SK-N-SH treated with all-trans-retinoic acid at 6 μM for 48 hours (cell line): Measurements from ENCODE around the gene SULT6B1.

Source experiments
- ATAC-seq: fragments of 200-7000 bp; cut with Tn5 transposase; 3 replicates; pipeline ENCODE4 v1.9.1; 2020; ENCODE audit warnings: mild to moderate bottlenecking, moderate library complexity
- ARNTL ChIP-seq: fragments of 450-650 bp; formaldehyde crosslinking; IDR thresholded peaks from 2 replicates; pipeline ENCODE4 v1.5.0; 2020; ENCODE audit warnings: low read depth, mild to moderate bottlenecking, moderate library complexity, borderline replicate concordance
- BACH2 ChIP-seq: fragments of 250-450 bp; sonication (Bioruptor Pico); IDR thresholded peaks from 2 replicates; pipeline ENCODE4 v1.9.0; 2021; ENCODE audit warnings: mild to moderate bottlenecking, borderline replicate concordance
- CSDC2 ChIP-seq: fragments of 250-450 bp; sonication (Bioruptor Pico); IDR thresholded peaks from 2 replicates; pipeline ENCODE4 v1.5.0; 2020; ENCODE audit warnings: mild to moderate bottlenecking, moderate library complexity
- CSRNP3 ChIP-seq: fragments of 250-450 bp; sonication (Bioruptor Pico); IDR thresholded peaks from 2 replicates; pipeline ENCODE4 v1.5.1; 2021; ENCODE audit warnings: mild to moderate bottlenecking, moderate library complexity
- ESRRG ChIP-seq: fragments of 250-450 bp; sonication (Bioruptor Pico); IDR thresholded peaks from 2 replicates; pipeline ENCODE4 v1.6.1; 2021; ENCODE audit warnings: mild to moderate bottlenecking
- GLIS3 ChIP-seq: fragments of 250-450 bp; sonication (Bioruptor Pico); IDR thresholded peaks from 2 replicates; pipeline ENCODE4 v1.5.0; 2020; ENCODE audit warnings: mild to moderate bottlenecking, moderate library complexity
- ISL1 ChIP-seq: fragments of 250-450 bp; sonication (Bioruptor Pico); IDR thresholded peaks from 2 replicates; pipeline ENCODE4 v2.1.2; 2022; ENCODE audit warnings: mild to moderate bottlenecking, moderate library complexity
- OSR1 ChIP-seq: fragments of 250-450 bp; sonication (Bioruptor Pico); IDR thresholded peaks from 2 replicates; pipeline ENCODE4 v1.8.0; 2022; ENCODE audit warnings: moderate library complexity, mild to moderate bottlenecking, inconsistent platforms
- PPARA ChIP-seq: fragments of 250-450 bp; sonication (Bioruptor Pico); IDR thresholded peaks from 2 replicates; pipeline ENCODE4 v1.5.0; 2020; ENCODE audit warnings: mild to moderate bottlenecking, borderline replicate concordance
- RARB ChIP-seq: fragments of 250-450 bp; sonication (Bioruptor Pico); IDR thresholded peaks from 2 replicates; pipeline ENCODE4 v1.8.0; 2021; ENCODE audit warnings: mild to moderate bottlenecking, moderate library complexity
- SNAI2 ChIP-seq: fragments of 250-450 bp; sonication (Bioruptor Pico); IDR thresholded peaks from 2 replicates; pipeline ENCODE4 v1.5.0; 2020; ENCODE audit warnings: mild to moderate bottlenecking, moderate library complexity
- TCF4 ChIP-seq: fragments of 250-450 bp; sonication (Bioruptor Pico); IDR thresholded peaks from 2 replicates; pipeline ENCODE4 v1.8.0; 2021; ENCODE audit warnings: mild to moderate bottlenecking, moderate library complexity, borderline replicate concordance
- TOX ChIP-seq: fragments of 250-450 bp; sonication (Bioruptor Pico); IDR thresholded peaks from 2 replicates; pipeline ENCODE4 v1.8.0; 2021; ENCODE audit warnings: mild to moderate bottlenecking, moderate library complexity, borderline replicate concordance
- ZC3H10 ChIP-seq: fragments of 250-450 bp; sonication (Bioruptor Pico); IDR thresholded peaks from 2 replicates; pipeline ENCODE4 v1.5.1; 2021; ENCODE audit warnings: mild to moderate bottlenecking, moderate library complexity
- ZFP3 ChIP-seq: fragments of 250-450 bp; sonication (Bioruptor Pico); IDR thresholded peaks from 2 replicates; pipeline ENCODE4 v1.5.0; 2020; ENCODE audit warnings: mild to moderate bottlenecking, moderate library complexity
- ZFP30 ChIP-seq: fragments of 450-650 bp; formaldehyde crosslinking; IDR thresholded peaks from 2 replicates; pipeline ENCODE4 v1.5.0; 2022; ENCODE audit warnings: mild to moderate bottlenecking, moderate library complexity
- ZNF565 ChIP-seq: fragments of 450-650 bp; formaldehyde crosslinking; conservative IDR thresholded peaks from 2 replicates; pipeline ENCODE4 v1.5.0; 2020; ENCODE audit warnings: low read depth, mild to moderate bottlenecking, moderate library complexity
- ZNF70 ChIP-seq: fragments of 450-650 bp; formaldehyde crosslinking; IDR thresholded peaks from 2 replicates; pipeline ENCODE4 v1.5.0; 2020; ENCODE audit warnings: mild to moderate bottlenecking, moderate library complexity
- ZNF8 ChIP-seq: fragments of 450-650 bp; formaldehyde crosslinking; IDR thresholded peaks from 2 replicates; pipeline ENCODE4 v1.5.0; 2020; ENCODE audit warnings: mild to moderate bottlenecking, moderate library complexity
- TF ChIP-seq, protein P1 (sequence below): fragments of 250-450 bp; sonication (Bioruptor Pico); IDR thresholded peaks from 2 replicates; pipeline ENCODE4 v1.8.0; 2020; ENCODE audit warnings: mild to moderate bottlenecking, moderate library complexity, borderline replicate concordance
- TF ChIP-seq, protein P2 (sequence below): fragments of 250-450 bp; sonication (Bioruptor Pico); IDR thresholded peaks from 2 replicates; pipeline ENCODE4 v1.8.0; 2021; ENCODE audit warnings: low read depth, mild to moderate bottlenecking, moderate library complexity, borderline replicate concordance
- TF ChIP-seq, protein P3 (sequence below): fragments of 250-450 bp; sonication (Bioruptor Pico); IDR thresholded peaks from 2 replicates; pipeline ENCODE4 v1.5.1; 2020; ENCODE audit warnings: low read depth, mild to moderate bottlenecking, moderate library complexity

SULT6B1 gene

GRCh38 chr2:37215250-37215649 is 26.8 kb upstream of the SULT6B1 start:
- no peak for ATAC-seq
- TF ChIP-seq ARNTL (CRISPR knock-in tag) (no peak), RARB (CRISPR knock-in tag) (no peak), TOX (no peak), CSRNP3 (CRISPR knock-in tag) (no peak), ESRRG (CRISPR knock-in tag) (no peak), ZFP30 (CRISPR knock-in tag) (no peak), ZNF8 (CRISPR knock-in tag) (no peak), OSR1 (no peak), ZNF565 (CRISPR knock-in tag) (no peak), ISL1 (CRISPR knock-in tag) (no peak), ZFP3 (CRISPR knock-in tag) (no peak), SNAI2 (CRISPR knock-in tag) (no peak), CSDC2 (no peak), TCF4 (CRISPR knock-in tag) (no peak), ZC3H10 (CRISPR knock-in tag) (no peak), ZNF70 (no peak), GLIS3 (CRISPR knock-in tag) (no peak)
- TF ChIP-seq, protein P1, sequence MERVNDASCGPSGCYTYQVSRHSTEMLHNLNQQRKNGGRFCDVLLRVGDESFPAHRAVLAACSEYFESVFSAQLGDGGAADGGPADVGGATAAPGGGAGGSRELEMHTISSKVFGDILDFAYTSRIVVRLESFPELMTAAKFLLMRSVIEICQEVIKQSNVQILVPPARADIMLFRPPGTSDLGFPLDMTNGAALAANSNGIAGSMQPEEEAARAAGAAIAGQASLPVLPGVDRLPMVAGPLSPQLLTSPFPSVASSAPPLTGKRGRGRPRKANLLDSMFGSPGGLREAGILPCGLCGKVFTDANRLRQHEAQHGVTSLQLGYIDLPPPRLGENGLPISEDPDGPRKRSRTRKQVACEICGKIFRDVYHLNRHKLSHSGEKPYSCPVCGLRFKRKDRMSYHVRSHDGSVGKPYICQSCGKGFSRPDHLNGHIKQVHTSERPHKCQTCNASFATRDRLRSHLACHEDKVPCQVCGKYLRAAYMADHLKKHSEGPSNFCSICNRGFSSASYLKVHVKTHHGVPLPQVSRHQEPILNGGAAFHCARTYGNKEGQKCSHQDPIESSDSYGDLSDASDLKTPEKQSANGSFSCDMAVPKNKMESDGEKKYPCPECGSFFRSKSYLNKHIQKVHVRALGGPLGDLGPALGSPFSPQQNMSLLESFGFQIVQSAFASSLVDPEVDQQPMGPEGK (CRISPR knock-in tag), result no peak
- TF ChIP-seq, protein P2, sequence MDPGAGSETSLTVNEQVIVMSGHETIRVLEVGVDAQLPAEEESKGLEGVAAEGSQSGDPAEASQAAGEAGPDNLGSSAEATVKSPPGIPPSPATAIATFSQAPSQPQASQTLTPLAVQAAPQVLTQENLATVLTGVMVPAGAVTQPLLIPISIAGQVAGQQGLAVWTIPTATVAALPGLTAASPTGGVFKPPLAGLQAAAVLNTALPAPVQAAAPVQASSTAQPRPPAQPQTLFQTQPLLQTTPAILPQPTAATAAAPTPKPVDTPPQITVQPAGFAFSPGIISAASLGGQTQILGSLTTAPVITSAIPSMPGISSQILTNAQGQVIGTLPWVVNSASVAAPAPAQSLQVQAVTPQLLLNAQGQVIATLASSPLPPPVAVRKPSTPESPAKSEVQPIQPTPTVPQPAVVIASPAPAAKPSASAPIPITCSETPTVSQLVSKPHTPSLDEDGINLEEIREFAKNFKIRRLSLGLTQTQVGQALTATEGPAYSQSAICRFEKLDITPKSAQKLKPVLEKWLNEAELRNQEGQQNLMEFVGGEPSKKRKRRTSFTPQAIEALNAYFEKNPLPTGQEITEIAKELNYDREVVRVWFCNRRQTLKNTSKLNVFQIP (CRISPR knock-in tag), result no peak
- TF ChIP-seq, protein P3, sequence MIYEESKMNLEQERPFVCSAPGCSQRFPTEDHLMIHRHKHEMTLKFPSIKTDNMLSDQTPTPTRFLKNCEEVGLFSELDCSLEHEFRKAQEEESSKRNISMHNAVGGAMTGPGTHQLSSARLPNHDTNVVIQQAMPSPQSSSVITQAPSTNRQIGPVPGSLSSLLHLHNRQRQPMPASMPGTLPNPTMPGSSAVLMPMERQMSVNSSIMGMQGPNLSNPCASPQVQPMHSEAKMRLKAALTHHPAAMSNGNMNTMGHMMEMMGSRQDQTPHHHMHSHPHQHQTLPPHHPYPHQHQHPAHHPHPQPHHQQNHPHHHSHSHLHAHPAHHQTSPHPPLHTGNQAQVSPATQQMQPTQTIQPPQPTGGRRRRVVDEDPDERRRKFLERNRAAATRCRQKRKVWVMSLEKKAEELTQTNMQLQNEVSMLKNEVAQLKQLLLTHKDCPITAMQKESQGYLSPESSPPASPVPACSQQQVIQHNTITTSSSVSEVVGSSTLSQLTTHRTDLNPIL, result no peak

DNA sequence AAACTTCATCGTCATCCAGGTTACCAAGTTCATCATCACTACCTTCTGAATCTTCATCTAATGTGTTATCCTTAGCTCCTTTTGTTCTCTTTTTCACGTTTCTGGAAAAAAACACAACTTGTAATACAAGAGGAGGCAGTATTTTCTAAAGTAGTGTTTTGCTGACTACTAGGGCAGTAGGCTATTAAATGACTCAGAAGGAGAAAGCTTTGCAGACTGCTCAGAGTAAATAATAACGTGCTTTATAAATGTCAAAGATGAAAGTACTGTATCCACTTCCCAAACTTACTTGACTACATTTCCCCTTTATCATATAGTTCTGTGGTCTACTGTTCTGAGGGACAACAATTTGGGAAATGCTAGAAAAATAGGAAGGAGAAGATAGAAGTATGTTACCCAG is 23.5 kb upstream of the SULT6B1 start:
- ATAC-seq, result no peak

More for the DNA sequence above, 23.5 kb upstream of the SULT6B1 start:
- no peak for TF ChIP-seq ZFP30 (CRISPR knock-in tag)
- TF ChIP-seq OSR1, result no peak
- TF ChIP-seq GLIS3 (CRISPR knock-in tag), result no peak
- no peak for TF ChIP-seq PPARA
- no peak for TF ChIP-seq CSRNP3 (CRISPR knock-in tag)
- no peak for TF ChIP-seq RARB (CRISPR knock-in tag)
- no peak for TF ChIP-seq ZNF565 (CRISPR knock-in tag)
- TF ChIP-seq, protein P1 (CRISPR knock-in tag), result no peak
- TF ChIP-seq BACH2, result no peak
- TF ChIP-seq ISL1 (CRISPR knock-in tag), result no peak
- TF ChIP-seq, protein P2 (CRISPR knock-in tag), result no peak
- no peak for TF ChIP-seq ZFP3 (CRISPR knock-in tag)
- no peak for TF ChIP-seq ARNTL (CRISPR knock-in tag)
